Thyroid gland (tissue), 4 donors: Measurements from ENCODE around the gene ASXL1. TPM values are rescaled to one million over a fixed set of nuclear protein-coding genes. Genes with fewer than 3 reads are reported as not detected.

Experiments
- DNase-seq, 2 donors: peaks; one replicate each; pipeline ENCODE4 v3.0.0-alpha.2; 2019
- H3K27ac ChIP-seq, 3 donors: fragments of 200-600 bp; sonication (generic); 1 replicate in 2 of 3; 2 replicates in 1 of 3; pipeline ENCODE4 v1.5.1; 2016 to 2019; ENCODE audit warnings: mild to moderate bottlenecking in 1 of 3, moderate library complexity in 1 of 3
- H3K27me3 ChIP-seq: fragments of 200-600 bp; sonication (generic); one replicate; pipeline ENCODE4 v1.5.1; 2019
- H3K36me3 ChIP-seq, 2 donors: fragments of 200-600 bp; sonication (generic); one replicate each; pipeline ENCODE4 v1.5.1; 2016 to 2019
- H3K4me1 ChIP-seq, 2 donors: fragments of 200-600 bp; sonication (generic); one replicate each; pipeline ENCODE4 v1.5.1; 2017 to 2019
- H3K4me3 ChIP-seq, 3 donors: fragments of 200-600 bp; sonication (generic); replicated peaks in 1 of 3; 1 replicate in 2 of 3; 2 replicates in 1 of 3; pipeline ENCODE4 v1.5.1; 2016; ENCODE audit warnings: mild to moderate bottlenecking in 1 of 3
- H3K9me3 ChIP-seq: fragments of 200-600 bp; sonication (generic); one replicate; pipeline ENCODE4 v1.5.1; 2017
- POLR2A ChIP-seq, 2 donors: fragments of 450-650 bp; IDR thresholded peaks; one replicate each; pipeline ENCODE4 v1.6.1; 2017; ENCODE audit warnings: antibody characterized with exemption in 2 of 2, mild to moderate bottlenecking in 2 of 2, moderate library complexity in 1 of 2
- WGBS, 2 donors: methylation state at CpG; one replicate each; pipeline ENCODE4 v1.1.5; 2017; 5-methylcytosine and 5-hydroxymethylcytosine counted together
- intact Hi-C: fragments of 100-400 bp; cut with DNase I; formaldehyde crosslinking; loops from one replicate; pipeline ENCODE4 v1.15.1; 2023
- total RNA-seq, 4 donors: library from RNA; depleted of rRNA; stranded (reverse); fragments of >200 nt; gene quantifications; one replicate each; pipeline ENCODE4 v1.2.3, GENCODE V29; 2016
- TF ChIP-seq, protein P1 (sequence below), 6 experiments: fragments of 200-600 bp in 3 of 6; fragments of 450-650 bp in 3 of 6; sonication (generic) in 3 of 6; IDR thresholded peaks; one replicate each; pipeline ENCODE4 v1.5.1; 2016 to 2019; ENCODE audit warnings: antibody characterized with exemption in 6 of 6, mild to moderate bottlenecking in 2 of 6, inconsistent platforms in 1 of 6, moderate library complexity in 1 of 6

ASXL1 gene
- total RNA-seq, 4 donors from 2014 or later, result 62.1 to 155 (median 67.5) TPM

DNA sequence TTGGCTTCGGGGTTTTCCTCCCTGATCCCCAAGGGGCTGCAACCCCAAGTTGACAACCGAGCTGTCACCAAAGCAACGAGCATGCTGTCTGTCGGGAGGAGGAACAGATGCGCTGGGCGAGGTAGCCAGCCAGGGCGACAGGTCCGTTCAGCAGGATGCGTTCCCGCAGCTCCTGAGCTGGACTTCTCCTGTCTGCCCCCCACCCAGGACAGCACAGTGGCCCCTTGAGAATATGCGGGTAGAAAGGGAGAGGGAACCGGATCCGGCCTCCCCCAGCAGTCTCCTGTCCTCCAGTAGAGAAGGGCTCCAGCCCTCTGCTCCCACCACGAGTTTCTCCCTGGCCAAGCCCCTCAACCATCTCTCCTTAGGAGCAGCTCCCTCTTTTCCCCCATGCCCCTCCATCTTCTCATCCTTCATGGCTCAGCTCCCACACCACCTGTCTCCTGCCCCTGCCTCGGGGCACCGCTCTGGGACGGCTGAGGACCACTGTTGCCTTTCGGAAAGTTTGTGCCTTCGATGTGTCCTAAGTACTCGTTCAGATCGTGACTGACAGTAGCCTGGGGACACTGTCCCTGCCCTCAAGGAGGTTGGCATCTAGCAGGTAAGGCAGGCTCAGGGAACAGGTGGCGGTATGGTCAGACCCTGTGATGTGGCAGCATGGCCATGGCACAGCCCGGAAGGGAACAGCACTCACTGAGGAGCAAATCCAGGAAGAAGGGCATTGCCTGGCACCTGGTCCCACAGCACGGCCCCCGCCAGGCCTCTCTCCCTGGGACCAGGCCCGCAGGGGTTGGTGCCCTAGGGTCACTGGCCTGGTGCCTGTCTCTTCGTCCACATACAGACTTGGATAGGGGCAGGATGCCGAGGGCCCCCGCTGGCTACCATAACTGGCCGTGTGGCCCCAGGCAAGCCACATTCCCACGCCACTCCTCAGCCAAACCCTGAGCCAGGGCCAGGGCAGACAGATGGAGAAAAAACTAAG is 96.3 kb downstream of the ASXL1 start:
- no peak for TF ChIP-seq POLR2A (IDR thresholded peaks at IDR 0.05)
- TF ChIP-seq, protein P1, sequence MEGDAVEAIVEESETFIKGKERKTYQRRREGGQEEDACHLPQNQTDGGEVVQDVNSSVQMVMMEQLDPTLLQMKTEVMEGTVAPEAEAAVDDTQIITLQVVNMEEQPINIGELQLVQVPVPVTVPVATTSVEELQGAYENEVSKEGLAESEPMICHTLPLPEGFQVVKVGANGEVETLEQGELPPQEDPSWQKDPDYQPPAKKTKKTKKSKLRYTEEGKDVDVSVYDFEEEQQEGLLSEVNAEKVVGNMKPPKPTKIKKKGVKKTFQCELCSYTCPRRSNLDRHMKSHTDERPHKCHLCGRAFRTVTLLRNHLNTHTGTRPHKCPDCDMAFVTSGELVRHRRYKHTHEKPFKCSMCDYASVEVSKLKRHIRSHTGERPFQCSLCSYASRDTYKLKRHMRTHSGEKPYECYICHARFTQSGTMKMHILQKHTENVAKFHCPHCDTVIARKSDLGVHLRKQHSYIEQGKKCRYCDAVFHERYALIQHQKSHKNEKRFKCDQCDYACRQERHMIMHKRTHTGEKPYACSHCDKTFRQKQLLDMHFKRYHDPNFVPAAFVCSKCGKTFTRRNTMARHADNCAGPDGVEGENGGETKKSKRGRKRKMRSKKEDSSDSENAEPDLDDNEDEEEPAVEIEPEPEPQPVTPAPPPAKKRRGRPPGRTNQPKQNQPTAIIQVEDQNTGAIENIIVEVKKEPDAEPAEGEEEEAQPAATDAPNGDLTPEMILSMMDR (IDR thresholded peaks at IDR 0.05), result no peak
- 88 to 92% methylated on average over 24 to 25 of the region's 31 CpGs for WGBS, 2 donors
- no peak for DNase-seq
- H3K4me1 ChIP-seq, result peaks cover 15 to 17% of the 10 kb centered on the region in 2 donors
- intact Hi-C loops, result loop anchor here (10.0 kb wide), 2 partner anchors 100 to 250 kb away; partner anchors contain the start of genes ASXL1, PLAGL2 and POFUT1
- H3K27ac ChIP-seq, result no peak overlapping the region
- peaks cover 19 to 22% of the 10 kb centered on the region in 2 donors for H3K36me3 ChIP-seq
- H3K4me3 ChIP-seq, result no peak overlapping the region
- H3K9me3 ChIP-seq, result no peaks in the 10 kb centered on the region
- H3K27me3 ChIP-seq, result no peaks in the 10 kb centered on the region

DNA sequence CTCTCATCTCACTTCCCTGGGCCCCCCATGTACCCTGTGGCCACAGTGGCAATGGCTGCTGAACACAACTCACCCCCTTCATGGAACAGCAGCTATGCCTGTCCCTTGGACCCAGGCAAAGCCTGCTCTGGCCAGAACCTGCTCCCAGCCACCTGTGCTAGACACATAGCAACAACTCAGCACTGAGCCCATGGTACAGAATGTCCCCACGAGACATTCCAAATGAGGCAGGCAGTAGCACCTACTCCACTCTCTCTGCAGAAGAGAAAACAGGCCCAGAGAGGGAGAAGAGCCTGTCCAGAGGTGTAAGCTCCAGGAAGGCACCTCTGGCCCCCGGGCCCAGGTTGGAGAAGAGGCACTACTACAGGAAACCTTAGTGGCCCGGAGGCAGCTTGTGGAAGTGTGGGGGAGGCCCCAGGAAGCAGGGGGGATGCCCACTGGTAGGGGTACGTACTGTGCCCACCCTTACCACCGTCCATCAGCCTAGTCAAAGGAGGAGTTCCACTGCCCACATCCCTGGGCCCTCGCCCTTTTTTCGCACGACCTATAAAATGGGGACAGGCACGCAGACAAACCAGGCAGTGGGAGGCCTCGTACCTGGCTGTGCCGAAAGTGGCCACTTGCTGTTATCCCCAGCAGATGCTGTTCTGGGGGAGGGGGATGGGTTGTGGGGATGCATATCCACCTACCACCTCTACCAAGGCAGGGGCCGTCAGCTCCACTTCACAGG is 97.2 kb downstream of the ASXL1 start:
- DNase-seq, result no peak
- no peak overlapping the region for H3K4me3 ChIP-seq
- TF ChIP-seq POLR2A (IDR thresholded peaks at IDR 0.05), result no peak
- TF ChIP-seq, protein P1 (IDR thresholded peaks at IDR 0.05), result no peak
- WGBS, 2 donors, result 85 to 92% methylated on average over 8 to 11 of the region's 12 CpGs
- H3K4me1 ChIP-seq, result peaks cover 15 to 17% of the 10 kb centered on the region in 2 donors
- intact Hi-C loops, result loop anchor here (10.0 kb wide), 2 partner anchors 101 to 251 kb away; partner anchors contain the start of genes ASXL1, PLAGL2 and POFUT1
- no peaks in the 10 kb centered on the region for H3K27me3 ChIP-seq
- no peaks in the 10 kb centered on the region for H3K9me3 ChIP-seq
- peaks cover 19 to 22% of the 10 kb centered on the region in 2 donors for H3K36me3 ChIP-seq
- H3K27ac ChIP-seq, result no peak overlapping the region

DNA sequence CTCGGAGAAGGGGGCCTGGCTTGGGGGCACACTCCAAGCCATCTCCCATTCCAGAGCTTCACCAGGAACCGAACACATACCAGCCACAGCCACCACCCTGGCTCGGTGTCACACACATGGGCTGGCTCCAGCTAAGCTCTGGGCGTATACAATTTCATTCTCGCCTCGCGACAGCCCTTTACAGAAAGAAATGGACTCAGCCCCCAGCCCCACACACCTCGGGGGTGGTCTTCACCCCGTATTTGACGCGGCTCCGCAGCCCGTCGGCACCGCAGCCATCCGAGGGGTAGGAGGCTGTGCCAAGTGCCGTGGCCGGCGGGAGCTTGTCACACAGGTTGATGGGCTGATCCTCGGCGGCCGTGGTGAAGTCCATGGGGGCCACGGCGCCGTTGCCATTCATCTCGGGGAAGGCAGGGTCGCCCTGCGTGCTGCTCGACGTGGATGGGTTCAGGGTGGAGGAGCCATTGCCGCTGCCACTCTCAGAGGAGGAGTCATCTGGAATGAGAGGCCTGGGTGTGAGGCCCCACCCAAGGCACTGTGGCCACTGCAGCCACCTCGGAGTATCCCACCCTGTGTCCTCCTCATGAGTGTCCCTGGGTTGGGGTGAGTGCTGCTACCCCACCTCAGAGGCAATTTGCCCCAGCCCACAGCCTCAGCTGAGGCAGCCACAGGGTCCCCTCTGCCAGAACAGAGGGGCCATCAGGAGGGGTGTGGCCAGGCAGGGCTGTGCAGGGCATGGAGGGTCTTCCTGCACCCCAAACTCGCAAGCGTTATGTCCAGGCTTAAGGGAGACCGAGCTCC is 98.0 kb downstream of the ASXL1 start:
- 87% methylated on average over 20 to 34 of the region's 35 CpGs for WGBS, 2 donors
- DNase-seq, result no peak
- H3K4me3 ChIP-seq, result no peak overlapping the region
- no peaks in the 10 kb centered on the region for H3K9me3 ChIP-seq
- H3K36me3 ChIP-seq, result peaks cover 19 to 22% of the 10 kb centered on the region in 2 donors
- intact Hi-C loops, result loop anchor here (10.0 kb wide), 2 partner anchors 101 to 251 kb away; partner anchors contain the start of genes ASXL1, PLAGL2 and POFUT1
- TF ChIP-seq, protein P1 (IDR thresholded peaks at IDR 0.05), result no peak
- no peak for TF ChIP-seq POLR2A (IDR thresholded peaks at IDR 0.05)
- no peaks in the 10 kb centered on the region for H3K27me3 ChIP-seq
- H3K27ac ChIP-seq, result peak overlapping the region in 1 of 3 donors; percentile 46
- H3K4me1 ChIP-seq, result peaks cover 15 to 17% of the 10 kb centered on the region in 2 donors

DNA sequence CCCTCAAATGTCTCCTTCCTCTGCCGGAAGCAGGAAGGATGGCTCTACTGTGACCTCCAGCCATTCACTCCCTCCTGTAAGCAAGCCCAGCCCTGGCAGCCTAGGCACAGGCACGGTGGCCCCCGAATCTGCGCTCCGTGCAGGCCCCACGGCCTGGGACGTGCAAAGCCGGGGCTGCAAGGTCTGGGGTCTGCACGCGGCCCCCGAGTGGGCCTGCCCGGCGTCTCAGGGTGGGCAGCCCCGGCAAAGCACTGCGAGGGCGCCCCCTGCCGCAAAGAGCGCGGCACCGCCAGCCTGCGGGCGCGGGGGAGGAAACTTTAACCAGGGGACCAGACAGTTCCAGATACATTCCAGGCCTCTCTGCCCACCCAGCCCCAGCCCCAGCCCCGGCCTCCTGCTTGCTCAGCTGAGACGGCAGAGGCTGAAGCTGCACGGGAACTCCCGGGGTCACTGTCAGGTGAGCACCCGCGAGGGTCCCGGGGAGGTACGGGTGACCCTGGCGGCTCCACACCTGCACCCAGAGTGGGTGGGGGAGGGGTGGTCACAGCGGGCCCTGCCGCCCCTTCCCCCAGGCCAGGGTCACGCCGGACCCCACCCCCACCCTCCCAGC is 98.8 kb downstream of the ASXL1 start:
- Histone ChIP-seq H3K4me1 (peaks cover 15 to 17% of the 10 kb centered on the region in 2 donors), H3K9me3 (no peaks in the 10 kb centered on the region), H3K36me3 (peaks cover 12 to 14% of the 10 kb centered on the region in 2 donors), H3K27me3 (no peaks in the 10 kb centered on the region), H3K27ac (peak overlapping the region in 2 of 3 donors; percentile 35 to 46), H3K4me3 (peak overlapping the region in 1 of 3 donors; percentile 37)
- intact Hi-C loops, result loop anchor here (10.0 kb wide), 2 partner anchors 102 to 252 kb away; partner anchors contain the start of genes ASXL1, PLAGL2 and POFUT1
- DNase-seq, result peak; percentile 58 to 61
- 0 to 2% methylated on average over 4 to 11 of the region's 36 CpGs for WGBS, 2 donors
- TF ChIP-seq, protein P1 (IDR thresholded peaks at IDR 0.05), result peak; percentile 47 to 90 (median 69)
- no peak for TF ChIP-seq POLR2A (IDR thresholded peaks at IDR 0.05)
